KOPT-K1 (cell line): ENCODE measurements around the gene GDE1.

Experiments
- H3K27ac ChIP-seq: fragments of 200-600 bp; sonication (generic); 2 replicates; pipeline ENCODE4 v1.5.1; 2016; ENCODE audit warnings: antibody characterized with exemption, mild to moderate bottlenecking, low read depth, low read length; ENCODE audit not compliant: poor library complexity, severe bottlenecking
- H3K36me3 ChIP-seq: fragments of 200-600 bp; sonication (generic); 2 replicates; pipeline ENCODE4 v1.5.1; 2017; ENCODE audit warnings: antibody characterized with exemption, mild to moderate bottlenecking, low read length, moderate library complexity; ENCODE audit not compliant: insufficient read depth
- H3K9me3 ChIP-seq: fragments of 200-600 bp; sonication (generic); 2 replicates; pipeline ENCODE4 v1.5.1; 2017; ENCODE audit warnings: antibody characterized with exemption, low read length, mild to moderate bottlenecking; ENCODE audit not compliant: insufficient read depth, poor library complexity, severe bottlenecking

GDE1 gene

GRCh38 chr16:19482291-19482690 is 39.6 kb downstream of the GDE1 start:
- Histone ChIP-seq H3K9me3 (no peaks in the 10 kb centered on the region), H3K27ac (no peak overlapping the region), H3K36me3 (no peaks in the 10 kb centered on the region)

GRCh38 chr16:19481769-19482168 is 40.1 kb downstream of the GDE1 start:
- H3K36me3 ChIP-seq, result no peaks in the 10 kb centered on the region
- no peaks in the 10 kb centered on the region for H3K9me3 ChIP-seq
- no peak overlapping the region for H3K27ac ChIP-seq

GRCh38 chr16:19481296-19481695 is 40.6 kb downstream of the GDE1 start:
- Histone ChIP-seq H3K9me3 (no peaks in the 10 kb centered on the region), H3K36me3 (no peaks in the 10 kb centered on the region), H3K27ac (no peak overlapping the region)

- H3K36me3 ChIP-seq, result no peaks in the 10 kb centered on the region
- no peaks in the 10 kb centered on the region for H3K9me3 ChIP-seq
- no peak overlapping the region for H3K27ac ChIP-seq
Observed at GRCh38 chr16:19479302-19479721, 42.6 kb downstream of the GDE1 start.

GRCh38 chr16:19478505-19478904 is 43.4 kb downstream of the GDE1 start:
- Histone ChIP-seq H3K27ac (no peak overlapping the region), H3K9me3 (no peaks in the 10 kb centered on the region), H3K36me3 (no peaks in the 10 kb centered on the region)

- no peaks in the 10 kb centered on the region for H3K9me3 ChIP-seq
- no peak overlapping the region for H3K27ac ChIP-seq
- H3K36me3 ChIP-seq, result no peaks in the 10 kb centered on the region
Observed at GRCh38 chr16:19474617-19475016, 47.3 kb downstream of the GDE1 start.

GRCh38 chr16:19472482-19472881 is 49.4 kb downstream of the GDE1 start:
- Histone ChIP-seq H3K9me3 (peaks cover 7% of the 10 kb centered on the region), H3K36me3 (no peaks in the 10 kb centered on the region), H3K27ac (no peak overlapping the region)

GRCh38 chr16:19468300-19468699 is 53.6 kb downstream of the GDE1 start:
- H3K27ac ChIP-seq, result no peak overlapping the region
- H3K36me3 ChIP-seq, result no peaks in the 10 kb centered on the region
- H3K9me3 ChIP-seq, result peaks cover 7% of the 10 kb centered on the region

GRCh38 chr16:19463468-19464315 is 58.2 kb downstream of the GDE1 start:
- H3K9me3 ChIP-seq, result peaks cover 11% of the 10 kb centered on the region
- H3K27ac ChIP-seq, result no peak overlapping the region
- H3K36me3 ChIP-seq, result no peaks in the 10 kb centered on the region

- H3K36me3 ChIP-seq, result no peaks in the 10 kb centered on the region
- peaks cover 5% of the 10 kb centered on the region for H3K9me3 ChIP-seq
- no peak overlapping the region for H3K27ac ChIP-seq
Observed at GRCh38 chr16:19460397-19460796, 61.5 kb downstream of the GDE1 start.

GRCh38 chr16:19458722-19459379 is 63.0 kb downstream of the GDE1 start:
- Histone ChIP-seq H3K36me3 (no peaks in the 10 kb centered on the region), H3K27ac (no peak overlapping the region), H3K9me3 (peaks cover 5% of the 10 kb centered on the region)
